GM12874 (cell line): ENCODE data around the gene CLCN1.

Experiments
- TF ChIP-seq, protein P1 (sequence below): IDR thresholded peaks from 2 replicates; pipeline ENCODE4 v1.5.1; 2011; ENCODE audit warnings: low read depth, mild to moderate bottlenecking, control low read depth, low read length, moderate library complexity; ENCODE audit not compliant: insufficient read depth

Gene CLCN1

DNA sequence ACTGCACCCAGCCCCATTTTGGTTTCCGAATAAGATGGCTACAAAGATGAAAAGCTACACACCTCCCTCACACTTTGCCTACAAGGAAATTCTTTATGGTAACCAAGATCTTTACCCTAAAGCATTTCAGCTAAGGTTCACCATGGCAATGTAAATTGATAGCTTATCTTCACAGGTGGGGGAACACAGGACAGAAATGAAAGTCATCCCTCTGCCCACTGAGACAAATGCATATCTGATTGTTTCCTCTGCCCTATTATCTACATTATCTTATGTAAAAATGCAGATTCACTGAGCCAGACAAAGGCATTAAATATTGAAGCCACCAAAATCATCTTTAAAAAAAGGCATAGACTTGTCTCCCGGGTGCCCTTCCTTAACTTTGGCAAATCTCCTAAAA is 34.4 kb upstream of the CLCN1 start:
- TF ChIP-seq, protein P1, sequence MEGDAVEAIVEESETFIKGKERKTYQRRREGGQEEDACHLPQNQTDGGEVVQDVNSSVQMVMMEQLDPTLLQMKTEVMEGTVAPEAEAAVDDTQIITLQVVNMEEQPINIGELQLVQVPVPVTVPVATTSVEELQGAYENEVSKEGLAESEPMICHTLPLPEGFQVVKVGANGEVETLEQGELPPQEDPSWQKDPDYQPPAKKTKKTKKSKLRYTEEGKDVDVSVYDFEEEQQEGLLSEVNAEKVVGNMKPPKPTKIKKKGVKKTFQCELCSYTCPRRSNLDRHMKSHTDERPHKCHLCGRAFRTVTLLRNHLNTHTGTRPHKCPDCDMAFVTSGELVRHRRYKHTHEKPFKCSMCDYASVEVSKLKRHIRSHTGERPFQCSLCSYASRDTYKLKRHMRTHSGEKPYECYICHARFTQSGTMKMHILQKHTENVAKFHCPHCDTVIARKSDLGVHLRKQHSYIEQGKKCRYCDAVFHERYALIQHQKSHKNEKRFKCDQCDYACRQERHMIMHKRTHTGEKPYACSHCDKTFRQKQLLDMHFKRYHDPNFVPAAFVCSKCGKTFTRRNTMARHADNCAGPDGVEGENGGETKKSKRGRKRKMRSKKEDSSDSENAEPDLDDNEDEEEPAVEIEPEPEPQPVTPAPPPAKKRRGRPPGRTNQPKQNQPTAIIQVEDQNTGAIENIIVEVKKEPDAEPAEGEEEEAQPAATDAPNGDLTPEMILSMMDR, result no peak

GRCh38 chr7:143282124-143282523 is 33.8 kb upstream of the CLCN1 start:
- TF ChIP-seq, protein P1, result no peak

GRCh38 chr7:143283381-143283780 is 32.5 kb upstream of the CLCN1 start:
- TF ChIP-seq, protein P1, result no peak

GRCh38 chr7:143284591-143285469 is 31.1 kb upstream of the CLCN1 start, which contains the start of gene TMEM139:
TSS of gene TMEM139 (plus strand) at chr7:143284958. CDS start at chr7:143285958, 1,000 bp downstream.
- TF ChIP-seq, protein P1, result no peak

DNA sequence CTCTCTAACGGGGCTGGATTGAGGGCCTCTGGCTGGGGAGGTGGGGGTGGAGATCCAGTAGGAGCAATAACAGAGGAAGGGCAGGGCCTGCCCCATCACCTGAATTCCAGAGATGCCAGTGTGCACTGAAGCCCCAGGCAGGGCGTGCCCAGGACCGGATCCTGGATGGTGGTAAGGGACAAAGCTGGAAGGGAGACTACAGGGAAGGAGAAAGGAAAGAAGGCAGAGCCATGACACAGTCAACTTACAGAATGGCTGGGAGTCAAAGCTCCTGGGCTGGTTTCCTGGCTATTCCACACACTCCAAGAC is 30.5 kb upstream of the CLCN1 start:
- TF ChIP-seq, protein P1, result no peak

DNA sequence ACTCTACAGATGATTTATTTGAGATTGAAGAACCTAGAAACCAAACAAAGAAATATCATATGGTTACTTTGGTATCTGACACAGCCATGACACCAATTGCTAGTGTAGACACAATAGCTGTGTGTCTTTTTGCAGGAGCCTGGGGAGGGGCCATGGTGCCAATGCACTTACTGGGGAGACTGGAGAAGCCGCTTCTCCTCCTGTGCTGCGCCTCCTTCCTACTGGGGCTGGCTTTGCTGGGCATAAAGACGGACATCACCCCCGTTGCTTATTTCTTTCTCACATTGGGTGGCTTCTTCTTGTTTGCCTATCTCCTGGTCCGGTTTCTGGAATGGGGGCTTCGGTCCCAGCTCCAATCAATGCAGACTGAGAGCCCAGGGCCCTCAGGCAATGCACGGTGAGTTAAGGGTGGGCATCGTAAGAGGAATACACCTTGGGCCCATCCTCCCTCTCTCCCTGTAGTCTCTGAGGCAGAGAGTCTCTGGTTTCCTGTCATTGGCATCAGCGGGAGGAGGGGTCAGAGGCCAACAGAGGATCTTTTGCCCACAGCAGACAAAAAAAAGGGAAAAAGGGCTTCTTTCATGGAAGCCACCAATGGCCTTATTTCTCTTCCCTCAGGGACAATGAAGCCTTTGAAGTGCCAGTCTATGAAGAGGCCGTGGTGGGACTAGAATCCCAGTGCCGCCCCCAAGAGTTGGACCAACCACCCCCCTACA is 29.9 kb upstream of the CLCN1 start:
- TF ChIP-seq, protein P1, result no peak

DNA sequence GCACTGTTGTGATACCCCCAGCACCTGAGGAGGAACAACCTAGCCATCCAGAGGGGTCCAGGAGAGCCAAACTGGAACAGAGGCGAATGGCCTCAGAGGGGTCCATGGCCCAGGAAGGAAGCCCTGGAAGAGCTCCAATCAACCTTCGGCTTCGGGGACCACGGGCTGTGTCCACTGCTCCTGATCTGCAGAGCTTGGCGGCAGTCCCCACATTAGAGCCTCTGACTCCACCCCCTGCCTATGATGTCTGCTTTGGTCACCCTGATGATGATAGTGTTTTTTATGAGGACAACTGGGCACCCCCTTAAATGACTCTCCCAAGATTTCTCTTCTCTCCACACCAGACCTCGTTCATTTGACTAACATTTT is 29.4 kb upstream of the CLCN1 start:
- TF ChIP-seq, protein P1, result no peak
